Mesenteric fat pad (tissue), 1 donor: ENCODE measurements around the gene TRIM7. TPM values are rescaled to one million over a fixed set of nuclear protein-coding genes. Genes with fewer than 3 reads are reported as not detected.

Experiments
- DNase-seq: peaks from one replicate; pipeline ENCODE4 v3.0.0-alpha.2; 2020; ENCODE audit warnings: low spot score
- long read RNA-seq: library from polyadenylated mRNA; unstranded; transcript quantifications from one replicate; pipeline ENCODE4 v2.0.0, GENCODE V29; 2020
- total RNA-seq: library from RNA; stranded (reverse); fragmentation: NEBNext Ultra II Directional; extraction: Animal tissue kit (Norgen Biotek cat#: 25700); gene quantifications from one replicate; pipeline ENCODE4 v1.2.1, GENCODE V29; 2021
- donor health status: DM: yes; HTN: yes; CAD: no.

The TRIM7 gene
- 3.0 TPM for total RNA-seq
- long read RNA-seq, result 0 reads

GRCh38 chr5:181204826-181205760 is at the start of gene TRIM7:
Gene TRIM7, minus strand, starts transcription at chr5:181205196. Its CDS starts 86 bp downstream, at chr5:181205110.
- DNase-seq, result no peak

- DNase-seq, result peak; percentile 26
These were observed 43.3 kb upstream of the TRIM7 start for GRCh38 chr5:181248277-181248676.

GRCh38 chr5:181246276-181247049 is 41.5 kb upstream of the TRIM7 start:
- peak; percentile 98 for DNase-seq

- peak; percentile 86 for DNase-seq
These were observed 40.7 kb upstream of the TRIM7 start for GRCh38 chr5:181245427-181246275.

GRCh38 chr5:181243564-181244343 is 38.8 kb upstream of the TRIM7 start, which contains the start of gene RACK1:
Gene RACK1, minus strand, starts transcription at chr5:181243906. Its CDS starts 106 bp downstream, at chr5:181243800.
- DNase-seq, result peak; percentile 92

GRCh38 chr5:181243018-181243563 is 38.1 kb upstream of the TRIM7 start:
- peak; percentile 88 for DNase-seq

GRCh38 chr5:181242031-181242451 is 37.0 kb upstream of the TRIM7 start:
- peak; percentile 57 for DNase-seq

- DNase-seq, result no peak
These were observed 36.5 kb upstream of the TRIM7 start for GRCh38 chr5:181241393-181241975.

GRCh38 chr5:181239062-181239663 is 34.2 kb upstream of the TRIM7 start:
- DNase-seq, result peak; percentile 28

- no peak for DNase-seq
These were observed 32.9 kb upstream of the TRIM7 start for GRCh38 chr5:181237729-181238385.

- peak; percentile 59 for DNase-seq
These were observed 32.1 kb upstream of the TRIM7 start for GRCh38 chr5:181236954-181237641.

- peak; percentile 4 for DNase-seq
These were observed 31.5 kb upstream of the TRIM7 start for GRCh38 chr5:181236471-181236870.

GRCh38 chr5:181235689-181236366 is 30.8 kb upstream of the TRIM7 start:
- DNase-seq, result peak; percentile 77

GRCh38 chr5:181235323-181235688 is 30.3 kb upstream of the TRIM7 start:
- no peak for DNase-seq

- peak; percentile 84 for DNase-seq
These were observed 29.7 kb upstream of the TRIM7 start for GRCh38 chr5:181234455-181235306.

- peak; percentile 82 for DNase-seq
These were observed 28.9 kb upstream of the TRIM7 start for GRCh38 chr5:181233801-181234454.
